ENCODE results near the gene SCYL1.

The SCYL1 gene

GRCh38 chr11:65572356-65573051 lies 47.6 kb downstream of the SCYL1 start, which contains the start of gene FAM89B:
Gene FAM89B, plus strand, starts transcription at chr11:65572538. Its CDS starts 132 bp downstream, at chr11:65572670.
- peak; percentile 78 for DNase-seq

GRCh38 chr11:65573391-65574079 lies 48.7 kb downstream of the SCYL1 start:
- no peak for DNase-seq

DNA sequence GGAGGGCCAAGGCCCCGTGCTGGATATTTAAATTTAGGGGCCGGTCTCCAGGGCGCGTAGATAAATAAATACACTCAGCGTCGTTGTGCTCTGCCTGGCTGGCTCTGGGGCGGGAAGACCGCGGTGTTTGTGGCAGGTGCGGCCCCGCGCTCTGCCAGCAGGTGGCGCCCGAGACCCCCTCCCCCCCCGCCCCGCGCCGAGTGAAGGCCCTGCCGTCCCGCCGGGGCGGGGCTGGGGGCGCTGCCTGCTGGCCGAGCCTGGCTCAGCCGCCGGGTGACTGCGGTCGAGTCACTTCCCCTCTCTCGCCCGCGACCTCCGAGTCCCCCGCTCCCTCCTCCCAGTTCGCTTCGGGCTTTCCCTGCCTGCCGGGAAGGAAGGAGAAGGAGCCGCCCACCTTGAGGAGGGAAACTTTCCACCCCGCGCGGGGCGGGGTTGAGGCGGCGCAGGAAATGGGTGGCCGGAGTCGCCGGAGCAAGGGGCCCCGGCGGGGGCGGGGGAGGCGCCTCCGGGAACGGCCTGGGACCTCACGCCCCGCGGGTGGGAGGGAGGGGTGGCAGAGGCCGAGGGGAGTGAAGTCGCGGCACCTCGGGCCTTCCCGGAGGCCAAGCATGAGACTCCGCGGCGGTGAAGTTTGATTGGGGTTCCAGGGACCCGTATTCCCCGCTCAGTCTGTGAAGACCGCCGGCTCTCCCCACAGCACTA lies 49.4 kb downstream of the SCYL1 start:
- DNase-seq = peak; percentile 62

GRCh38 chr11:65574811-65575567 lies 50.1 kb downstream of the SCYL1 start:
- no peak for DNase-seq

DNA sequence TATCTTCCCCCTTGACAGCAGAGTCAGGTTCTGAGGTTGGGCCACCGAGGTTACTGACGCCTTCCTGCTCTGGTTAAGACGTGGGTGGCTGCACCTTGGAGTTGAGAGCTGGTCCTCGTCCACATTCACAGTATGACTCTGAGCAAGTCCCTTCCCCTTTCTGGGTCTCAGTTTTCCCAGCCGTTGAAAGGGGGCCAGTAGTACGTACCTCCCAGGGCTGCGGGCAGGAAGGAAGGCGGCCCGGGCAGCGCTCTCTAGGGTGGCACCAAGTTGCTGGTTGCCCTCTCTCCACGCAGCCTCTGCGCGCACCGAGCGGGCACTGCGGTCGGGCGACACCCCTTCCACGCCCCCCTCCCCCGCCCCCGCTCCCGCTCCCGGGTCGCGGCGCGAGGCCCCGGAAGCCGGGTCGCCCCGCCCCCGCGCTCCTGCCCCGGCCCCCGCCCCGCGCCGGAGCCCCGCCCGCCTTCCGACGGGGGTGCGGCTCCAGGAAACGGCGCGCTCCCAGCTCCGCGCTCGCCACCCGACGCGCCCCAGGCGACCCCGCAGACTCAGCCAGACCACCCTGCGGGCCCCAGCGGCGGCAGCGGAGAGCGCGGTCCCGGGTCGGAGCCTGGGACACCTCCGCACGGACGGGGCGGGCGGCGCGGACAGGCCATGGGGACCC lies 50.8 kb downstream of the SCYL1 start, which contains the start of gene EHBP1L1:
Gene EHBP1L1, plus strand, starts transcription at position 486 of the 664 bp plus-strand sequence. CDS start 250 bp downstream, outside the sequence.
- DNase-seq = no peak

- DNase-seq = no peak
Observed at GRCh38 chr11:65576232-65576866, 51.5 kb downstream of the SCYL1 start.

GRCh38 chr11:65576867-65577755 lies 52.2 kb downstream of the SCYL1 start:
- DNase-seq = no peak

- no peak for DNase-seq
Observed at GRCh38 chr11:65577756-65578109, 52.9 kb downstream of the SCYL1 start.

DNA sequence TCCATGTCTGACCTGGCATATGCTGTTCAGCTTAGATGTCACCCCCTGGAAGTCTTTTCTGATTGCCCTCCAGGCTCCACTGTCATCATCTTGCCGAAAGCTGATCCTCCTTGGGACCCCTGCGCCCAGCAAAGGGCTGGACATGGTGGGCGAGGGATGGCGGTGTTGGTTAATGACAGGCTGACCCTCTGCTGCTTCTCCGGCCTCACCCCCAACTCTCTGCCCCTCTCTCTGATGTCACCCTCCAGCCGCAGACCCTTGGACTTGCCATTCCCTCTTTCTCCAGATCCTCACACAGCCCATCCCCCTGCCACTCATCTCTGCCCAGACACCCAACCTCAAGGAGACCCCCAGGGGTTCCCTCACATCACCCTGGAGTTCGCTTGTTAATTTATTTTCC lies 53.3 kb downstream of the SCYL1 start:
- DNase-seq = no peak

GRCh38 chr11:65578667-65579066 lies 53.8 kb downstream of the SCYL1 start:
- no peak for DNase-seq

- no peak for DNase-seq
Observed at GRCh38 chr11:65579291-65579690, 54.4 kb downstream of the SCYL1 start.

DNA sequence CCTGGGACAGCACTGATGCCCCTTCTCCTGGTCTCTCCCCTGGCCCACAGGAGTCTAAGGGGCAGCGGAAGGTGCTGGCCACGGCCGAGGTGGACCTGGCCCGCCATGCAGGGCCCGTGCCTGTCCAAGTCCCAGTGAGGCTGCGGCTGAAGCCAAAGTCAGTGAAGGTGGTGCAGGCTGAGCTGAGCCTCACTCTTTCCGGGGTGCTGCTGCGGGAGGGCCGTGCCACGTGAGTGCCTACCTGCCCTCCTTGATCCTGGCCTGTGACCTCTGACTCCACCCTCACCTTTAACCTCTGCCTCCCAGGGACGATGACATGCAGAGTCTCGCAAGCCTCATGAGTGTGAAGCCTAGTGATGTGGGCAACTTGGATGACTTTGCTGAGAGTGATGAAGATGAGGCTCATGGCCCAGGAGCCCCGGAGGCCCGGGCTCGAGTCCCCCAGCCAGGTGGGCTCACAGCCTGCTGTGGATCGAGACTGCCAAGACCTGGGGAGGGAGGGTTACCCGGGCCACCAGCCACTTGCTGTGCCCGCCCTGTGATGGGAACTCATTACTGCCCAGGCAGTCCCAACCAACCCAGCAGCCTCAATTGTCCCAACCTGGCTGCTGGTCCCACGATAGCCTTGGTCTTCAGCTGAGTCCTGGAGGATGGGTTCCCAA lies 55.3 kb downstream of the SCYL1 start:
- DNase-seq = no peak

DNA sequence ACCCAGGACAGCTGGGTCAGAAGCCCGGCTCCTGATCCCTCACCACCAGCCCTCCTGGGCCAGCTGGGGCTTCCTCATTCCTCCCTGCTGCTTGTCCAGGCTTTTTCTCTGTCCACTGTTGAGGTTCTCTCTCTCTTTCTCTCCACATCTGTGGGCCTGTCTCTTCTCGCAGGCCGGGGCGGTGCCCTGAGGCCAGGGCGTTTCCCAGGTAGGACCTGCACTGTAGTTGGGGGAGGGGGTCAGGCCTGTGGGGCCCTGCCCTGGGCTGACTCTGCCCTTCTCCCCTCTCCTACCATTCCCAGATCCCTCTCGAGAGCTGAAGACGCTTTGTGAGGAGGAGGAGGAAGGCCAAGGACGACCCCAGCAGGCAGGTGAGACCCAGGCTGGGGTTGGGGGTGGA lies 55.9 kb downstream of the SCYL1 start:
- no peak for DNase-seq

DNA sequence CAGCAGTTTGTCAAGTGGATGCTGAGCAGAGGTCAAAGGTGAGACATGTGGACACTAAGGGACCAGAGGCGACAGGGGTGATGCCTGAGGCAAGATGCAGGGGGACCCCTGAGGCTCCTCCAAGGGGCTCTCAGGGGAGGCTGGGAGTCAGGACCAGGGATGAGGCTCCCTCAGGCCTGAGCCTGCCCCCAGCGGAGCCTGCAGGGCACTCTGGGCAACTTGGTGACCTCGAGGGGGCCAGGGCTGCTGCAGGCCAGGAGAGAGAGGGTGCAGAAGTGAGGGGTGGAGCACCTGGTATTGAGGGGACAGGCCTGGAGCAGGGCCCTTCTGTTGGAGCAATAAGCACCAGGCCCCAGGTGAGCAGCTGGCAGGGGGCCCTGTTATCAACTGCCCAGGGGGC lies 57.0 kb downstream of the SCYL1 start:
- DNase-seq = no peak

GRCh38 chr11:65583589-65583988 lies 58.7 kb downstream of the SCYL1 start:
- no peak for DNase-seq

- no peak for DNase-seq
Observed at GRCh38 chr11:65584106-65584505, 59.2 kb downstream of the SCYL1 start.

GRCh38 chr11:65584723-65585171 lies 59.9 kb downstream of the SCYL1 start:
- DNase-seq = no peak

DNA sequence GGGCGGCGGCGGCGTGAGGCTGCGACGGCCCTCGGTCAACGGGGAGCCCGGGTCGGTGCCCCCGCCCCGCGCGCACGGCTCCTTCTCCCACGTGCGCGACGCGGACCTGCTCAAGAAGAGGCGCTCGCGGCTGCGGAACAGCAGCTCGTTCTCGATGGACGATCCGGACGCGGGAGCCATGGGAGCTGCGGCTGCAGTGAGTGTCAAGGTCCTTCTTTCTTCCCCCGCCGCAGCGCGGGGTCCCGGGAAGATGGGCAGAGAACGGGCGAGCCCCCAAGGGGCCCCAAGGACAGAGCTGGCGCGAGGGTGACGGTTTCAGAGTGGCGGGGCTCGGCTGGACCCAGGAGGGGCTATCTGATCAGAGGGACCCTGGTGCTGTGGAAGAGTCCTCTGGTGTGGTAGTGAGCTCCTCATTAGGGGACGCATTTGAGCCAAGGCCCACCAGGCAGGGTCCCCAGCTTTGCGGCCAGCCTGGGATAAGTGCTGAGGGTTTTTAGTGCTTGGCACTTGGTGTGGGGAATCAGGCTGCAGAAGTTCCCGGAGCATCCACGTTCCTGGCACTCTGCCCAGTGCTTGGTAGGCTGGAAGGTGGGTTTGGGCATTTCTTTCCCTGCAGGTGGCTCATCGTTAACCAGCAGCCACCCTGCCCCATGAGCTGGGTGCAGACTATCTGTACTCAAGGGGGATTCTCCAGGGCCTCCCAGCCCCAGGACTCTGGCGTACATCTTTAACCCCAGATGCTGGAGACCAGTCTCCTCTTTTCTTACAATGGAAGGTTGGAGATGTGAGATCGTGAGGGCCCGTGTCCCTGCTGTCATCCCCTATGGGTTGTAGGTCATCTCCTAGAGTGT lies 60.7 kb downstream of the SCYL1 start:
- no peak for DNase-seq

- DNase-seq = no peak
Observed at GRCh38 chr11:65586247-65586630, 61.4 kb downstream of the SCYL1 start.

Data from NCI-H1092 treated with DMSO at 0.1 percent for 48 hours (cell line).